Left lung (tissue), 10 donors: ENCODE measurements around the gene MYRF. TPM values are rescaled to one million over a fixed set of nuclear protein-coding genes. Genes with fewer than 3 reads are reported as not detected.

Source experiments
- ATAC-seq: fragments of 200-7000 bp; cut with Tn5 transposase; one replicate; pipeline ENCODE4 v1.9.1; 2020; ENCODE audit warnings: moderate library complexity
- DNase-seq, 4 donors: peaks; one replicate each; pipeline ENCODE4 v3.0.0-alpha.2; 2013 to 2020
- H3K27ac ChIP-seq, 2 donors: fragments of 200-600 bp; sonication (generic) in 1 of 2; one replicate each; pipeline versions ENCODE4 v1.5.0 to v1.8.0; 2020 to 2021
- H3K27me3 ChIP-seq, 2 donors: fragments of 200-600 bp; sonication (generic) in 1 of 2; one replicate each; pipeline versions ENCODE4 v1.5.0 to v1.8.0; 2020 to 2021
- H3K36me3 ChIP-seq, 2 donors: fragments of 200-600 bp; sonication (generic) in 1 of 2; one replicate each; pipeline versions ENCODE4 v1.5.0 to v1.8.0; 2020 to 2021
- H3K4me1 ChIP-seq, 2 donors: fragments of 200-600 bp; one replicate each; pipeline ENCODE4 v1.8.0; 2021
- H3K4me3 ChIP-seq, 2 donors: fragments of 200-600 bp; sonication (generic) in 1 of 2; one replicate each; pipeline versions ENCODE4 v1.5.0 to v1.8.0; 2020 to 2021; ENCODE audit warnings: mild to moderate bottlenecking in 1 of 2
- H3K9me3 ChIP-seq, 2 donors: fragments of 200-600 bp; sonication (generic) in 1 of 2; one replicate each; pipeline versions ENCODE4 v1.5.0 to v1.8.0; 2020 to 2021
- CTCF ChIP-seq, 2 donors: fragments of 200-600 bp; sonication (generic) in 1 of 2; IDR thresholded peaks; one replicate each; pipeline versions ENCODE4 v1.5.0 to v1.8.0; 2021; ENCODE audit warnings: antibody characterized with exemption in 2 of 2
- intact Hi-C, 2 donors: fragments of 100-400 bp; cut with DNase I; formaldehyde crosslinking; loops; one replicate each; pipeline versions ENCODE4 v1.11.2 to v1.14.2; 2022
- polyA plus RNA-seq, 6 donors: library from polyadenylated mRNA; unstranded; fragments of 120-200 nt; gene quantifications; one replicate each; pipeline ENCODE4 v1.2.1, GENCODE V29; 2013; ENCODE audit not compliant: insufficient read length in 6 of 6
- total RNA-seq, 2 donors: library from RNA; stranded (reverse); fragmentation: NEBNext Ultra II Directional; extraction: Animal tissue kit (Norgen Biotek cat#: 25700); gene quantifications; one replicate each; pipeline ENCODE4 v1.2.1, GENCODE V29; 2021
- donor health status: DM: no; HTN: yes; CAD: no.
- donor health status: DM: no; HTN: no; CAD: no.

The MYRF gene
- total and polyA plus RNA-seq, 8 donors = 15.4 to 37.2 (median 29.9) TPM

GRCh38 chr11:61799665-61800284 lies 47.3 kb downstream of the MYRF start:
- Histone ChIP-seq H3K27me3 (no peaks in the 10 kb centered on the region), H3K4me1 (peaks cover 0 to 4% of the 10 kb centered on the region in 2 donors), H3K27ac (no peak overlapping the region), H3K9me3 (no peaks in the 10 kb centered on the region), H3K36me3 (peaks cover 0 to 58% of the 10 kb centered on the region in 2 donors), H3K4me3 (no peak overlapping the region)
- TF ChIP-seq CTCF (IDR thresholded peaks at IDR 0.05) = no peak
- ATAC-seq (no peak), DNase-seq (no peak)
- intact Hi-C loops = loop anchor here in 1 of 2 donors (10.0 kb wide), 2 partner anchors 155 to 315 kb away; partner anchors contain the start of gene BEST1

DNA sequence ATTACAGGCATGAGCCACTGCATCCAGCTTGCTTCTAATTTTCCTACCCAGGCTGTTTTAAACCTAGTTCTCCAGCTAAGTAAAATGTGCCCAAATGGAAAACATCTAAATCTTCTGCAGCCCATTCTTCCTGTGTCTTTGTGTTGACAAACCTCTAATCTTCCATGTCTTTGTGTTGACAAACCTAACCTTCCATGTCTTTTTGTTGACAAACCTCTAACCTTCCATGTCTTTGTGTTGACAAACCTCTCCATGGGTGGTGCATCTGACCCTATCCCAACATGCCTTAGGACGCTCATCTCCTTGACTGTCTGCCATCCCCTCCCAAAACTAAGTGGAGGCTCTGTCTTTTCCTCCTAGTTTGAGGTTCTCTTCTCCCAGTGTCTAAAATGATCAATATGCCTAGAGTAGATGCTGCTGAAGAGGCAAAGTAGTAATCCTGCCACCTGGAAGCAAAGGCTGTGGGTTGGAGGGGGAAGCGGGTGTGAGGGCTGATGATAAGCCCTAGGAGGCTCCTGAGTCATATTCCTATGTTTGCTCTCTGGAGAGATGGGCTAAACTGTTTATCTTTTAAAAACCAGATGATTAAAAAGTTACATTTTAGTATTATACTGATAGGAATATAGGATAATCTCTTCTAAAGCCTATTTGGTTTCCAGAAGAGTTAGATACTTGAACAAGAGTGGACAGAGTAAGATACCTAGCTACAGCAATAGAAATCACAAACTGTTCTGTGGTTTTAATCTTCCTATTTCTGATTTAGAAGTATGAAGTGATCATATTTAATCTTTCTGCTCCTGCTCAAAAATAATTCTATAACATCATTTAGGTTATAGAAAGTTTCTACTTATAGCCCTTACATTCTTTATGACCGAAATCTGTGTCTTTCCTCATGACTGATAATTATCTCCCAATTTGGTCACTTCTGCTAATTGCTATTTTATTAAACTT lies 48.2 kb downstream of the MYRF start:
- Histone ChIP-seq H3K27me3 (no peaks in the 10 kb centered on the region), H3K27ac (no peak overlapping the region), H3K9me3 (no peaks in the 10 kb centered on the region), H3K36me3 (peaks cover 0 to 63% of the 10 kb centered on the region in 2 donors), H3K4me3 (no peak overlapping the region), H3K4me1 (peaks cover 0 to 4% of the 10 kb centered on the region in 2 donors)
- ATAC-seq (no peak), DNase-seq (no peak)
- TF ChIP-seq CTCF (IDR thresholded peaks at IDR 0.05) = no peak
- intact Hi-C loops = loop anchor here in 1 of 2 donors (10.0 kb wide), 1 partner anchor 314 kb away; no protein-coding TSS in a partner anchor

DNA sequence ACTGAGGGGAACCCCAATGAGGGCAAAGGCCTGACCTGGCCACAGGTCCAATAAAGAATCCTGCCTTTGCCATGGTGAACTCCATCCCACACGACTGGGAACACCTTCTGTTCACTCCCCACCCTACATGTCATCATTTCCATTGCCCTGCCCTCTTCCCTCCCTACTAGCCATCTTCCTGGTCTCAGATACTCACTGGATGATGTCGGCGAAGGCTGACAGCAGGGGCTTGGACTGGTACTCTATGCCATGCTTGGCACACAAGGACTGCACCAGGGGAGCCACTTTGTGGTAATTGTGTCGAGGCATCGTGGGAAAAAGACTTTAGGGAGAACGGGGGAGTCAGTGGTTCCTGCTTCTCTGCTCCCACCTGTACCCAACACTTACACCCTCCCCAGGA lies 50.2 kb downstream of the MYRF start:
- Histone ChIP-seq H3K4me1 (peaks cover 0 to under 1% of the 10 kb centered on the region in 2 donors), H3K27me3 (no peaks in the 10 kb centered on the region), H3K4me3 (no peak overlapping the region), H3K36me3 (peaks cover 0 to 70% of the 10 kb centered on the region in 2 donors), H3K27ac (no peak overlapping the region), H3K9me3 (no peaks in the 10 kb centered on the region)
- no peak for DNase-seq
- TF ChIP-seq CTCF (IDR thresholded peaks at IDR 0.05) = no peak
- no peak for ATAC-seq
- intact Hi-C loops = loop anchor here in 1 of 2 donors (10.0 kb wide), 1 partner anchor 312 kb away; no protein-coding TSS in a partner anchor

- intact Hi-C loops = loop anchor here in 1 of 2 donors (10.0 kb wide), 1 partner anchor 311 kb away; no protein-coding TSS in a partner anchor
- no peaks in the 10 kb centered on the region for H3K4me1 ChIP-seq
- no peak overlapping the region for H3K27ac ChIP-seq
- TF ChIP-seq CTCF (IDR thresholded peaks at IDR 0.05) = no peak
- no peaks in the 10 kb centered on the region for H3K9me3 ChIP-seq
- H3K36me3 ChIP-seq = peaks cover 0 to 85% of the 10 kb centered on the region in 2 donors
- H3K27me3 ChIP-seq = no peaks in the 10 kb centered on the region
- DNase-seq (no peak), ATAC-seq (no peak)
- no peak overlapping the region for H3K4me3 ChIP-seq
Observed at GRCh38 chr11:61803889-61804647, 51.6 kb downstream of the MYRF start.
